LNCAP (cell line): ENCODE results near the gene PLCB4.

Experiments used
- TF ChIP-seq, protein P1 (sequence below): fragments of 450-650 bp; IDR thresholded peaks from 2 replicates; pipeline ENCODE4 v1.5.1; 2017; ENCODE audit warnings: mild to moderate bottlenecking

Gene PLCB4

GRCh38 chr20:9300080-9300479 is 231.2 kb downstream of the PLCB4 start:
- TF ChIP-seq, protein P1, sequence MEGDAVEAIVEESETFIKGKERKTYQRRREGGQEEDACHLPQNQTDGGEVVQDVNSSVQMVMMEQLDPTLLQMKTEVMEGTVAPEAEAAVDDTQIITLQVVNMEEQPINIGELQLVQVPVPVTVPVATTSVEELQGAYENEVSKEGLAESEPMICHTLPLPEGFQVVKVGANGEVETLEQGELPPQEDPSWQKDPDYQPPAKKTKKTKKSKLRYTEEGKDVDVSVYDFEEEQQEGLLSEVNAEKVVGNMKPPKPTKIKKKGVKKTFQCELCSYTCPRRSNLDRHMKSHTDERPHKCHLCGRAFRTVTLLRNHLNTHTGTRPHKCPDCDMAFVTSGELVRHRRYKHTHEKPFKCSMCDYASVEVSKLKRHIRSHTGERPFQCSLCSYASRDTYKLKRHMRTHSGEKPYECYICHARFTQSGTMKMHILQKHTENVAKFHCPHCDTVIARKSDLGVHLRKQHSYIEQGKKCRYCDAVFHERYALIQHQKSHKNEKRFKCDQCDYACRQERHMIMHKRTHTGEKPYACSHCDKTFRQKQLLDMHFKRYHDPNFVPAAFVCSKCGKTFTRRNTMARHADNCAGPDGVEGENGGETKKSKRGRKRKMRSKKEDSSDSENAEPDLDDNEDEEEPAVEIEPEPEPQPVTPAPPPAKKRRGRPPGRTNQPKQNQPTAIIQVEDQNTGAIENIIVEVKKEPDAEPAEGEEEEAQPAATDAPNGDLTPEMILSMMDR = no peak

DNA sequence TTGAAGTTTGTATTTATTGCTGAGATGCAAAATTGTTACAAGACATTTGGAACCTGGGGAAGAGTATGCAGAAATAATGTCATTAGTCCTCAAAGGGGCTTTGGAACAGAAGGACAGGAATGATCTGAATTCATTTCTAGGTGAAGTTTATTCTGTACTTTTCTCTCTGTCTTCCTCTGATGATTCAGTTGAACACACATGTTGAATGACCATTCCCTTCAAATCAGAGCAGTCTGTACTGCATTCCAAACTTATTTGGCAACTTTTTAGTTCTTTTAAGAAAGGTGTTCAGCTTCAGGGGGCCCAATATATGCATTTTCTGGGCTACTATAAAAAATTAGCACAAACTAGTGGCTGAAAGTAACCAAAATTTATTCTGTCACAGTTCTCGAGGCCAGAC is 231.6 kb downstream of the PLCB4 start:
- TF ChIP-seq, protein P1 = no peak

- TF ChIP-seq, protein P1 = no peak
These were observed 232.5 kb downstream of the PLCB4 start for GRCh38 chr20:9301129-9302090.

- TF ChIP-seq, protein P1 = no peak
These were observed 233.2 kb downstream of the PLCB4 start for GRCh38 chr20:9302091-9302462.

GRCh38 chr20:9306521-9306920 is 237.6 kb downstream of the PLCB4 start:
- TF ChIP-seq, protein P1 = no peak

DNA sequence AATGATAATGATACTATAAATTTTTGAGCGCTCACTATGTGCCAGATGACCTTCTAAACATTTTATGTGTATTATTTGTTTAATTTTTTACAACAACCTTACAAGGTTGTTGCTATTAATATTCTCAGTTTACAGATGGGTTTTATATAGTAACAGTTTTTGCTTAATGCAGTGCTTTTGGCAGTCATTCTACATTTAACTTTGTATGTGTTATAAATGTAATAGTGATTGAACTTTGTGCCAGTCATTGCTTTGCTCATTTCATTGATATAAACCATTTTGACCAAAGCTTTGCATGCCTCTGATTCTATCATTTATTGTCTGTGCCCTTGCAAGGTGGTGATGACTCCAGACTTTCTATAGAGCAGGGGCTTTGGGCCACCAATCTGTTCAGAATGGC is 239.2 kb downstream of the PLCB4 start:
- TF ChIP-seq, protein P1 = no peak

GRCh38 chr20:9311132-9311531 is 242.2 kb downstream of the PLCB4 start:
- TF ChIP-seq, protein P1 = no peak
